Loucy (cell line): Measurements from ENCODE around the gene PLA2G4D.

ENCODE experiments used
- H2AFZ ChIP-seq: fragments of 200-600 bp; sonication (generic); 2 replicates; pipeline ENCODE4 v1.6.0; 2016; ENCODE audit warnings: antibody characterized with exemption, mild to moderate bottlenecking, low read length, moderate library complexity
- H3F3A ChIP-seq: fragments of 200-600 bp; 2 replicates; pipeline ENCODE4 v1.6.0; 2016; ENCODE audit warnings: antibody characterized with exemption, low read depth, mild to moderate bottlenecking
- H3K27me3 ChIP-seq: fragments of 200-600 bp; sonication (generic); 2 replicates; pipeline ENCODE4 v1.6.1; 2014; ENCODE audit warnings: low read length, mild to moderate bottlenecking; ENCODE audit not compliant: insufficient read depth, poor library complexity, severe bottlenecking
- H3K36me3 ChIP-seq: fragments of 200-600 bp; sonication (generic); 2 replicates; pipeline ENCODE4 v1.6.1; 2016; ENCODE audit warnings: low read length; ENCODE audit not compliant: insufficient read depth
- H3K4me1 ChIP-seq: fragments of 200-600 bp; sonication (generic); 2 replicates; pipeline ENCODE4 v1.5.1; 2014; ENCODE audit warnings: low read length, mild to moderate bottlenecking; ENCODE audit not compliant: insufficient read depth, poor library complexity, severe bottlenecking
- H3K4me2 ChIP-seq: fragments of 200-600 bp; sonication (generic); 2 replicates; pipeline ENCODE4 v1.6.0; 2014; ENCODE audit warnings: antibody characterized with exemption, low read length, low read depth, mild to moderate bottlenecking; ENCODE audit not compliant: poor library complexity, severe bottlenecking
- H3K4me3 ChIP-seq: fragments of 200-600 bp; sonication (generic); 2 replicates; pipeline ENCODE4 v1.5.1; 2014; ENCODE audit warnings: low read length, mild to moderate bottlenecking, mixed read lengths; ENCODE audit not compliant: poor library complexity, severe bottlenecking
- H3K79me2 ChIP-seq: fragments of 200-600 bp; sonication (generic); 2 replicates; pipeline ENCODE4 v1.6.1; 2014; ENCODE audit warnings: low read length; ENCODE audit not compliant: insufficient read depth
- H3K9ac ChIP-seq: fragments of 200-600 bp; sonication (generic); 2 replicates; pipeline ENCODE4 v1.6.0; 2014; ENCODE audit warnings: mild to moderate bottlenecking, low read depth, low read length, moderate library complexity; ENCODE audit not compliant: poor library complexity, severe bottlenecking
- H3K9me2 ChIP-seq: fragments of 200-600 bp; sonication (generic); replicated peaks from 2 replicates; pipeline ENCODE4 v1.6.1; 2016; ENCODE audit warnings: low read depth, low read length, mixed read lengths
- H3K9me3 ChIP-seq: fragments of 200-600 bp; sonication (generic); 2 replicates; pipeline ENCODE4 v1.6.1; 2014; ENCODE audit warnings: mild to moderate bottlenecking, antibody characterized with exemption, low read length, low read depth; ENCODE audit not compliant: insufficient read depth
- H4K20me1 ChIP-seq: fragments of 200-600 bp; sonication (generic); 2 replicates; pipeline ENCODE4 v1.6.0; 2014; ENCODE audit warnings: antibody characterized with exemption, low read length, mild to moderate bottlenecking; ENCODE audit not compliant: insufficient read depth, poor library complexity, severe bottlenecking
- EZH2phosphoT487 ChIP-seq: fragments of 200-600 bp; IDR thresholded peaks from 2 replicates; pipeline ENCODE4 v1.6.1; 2018; ENCODE audit warnings: antibody characterized with exemption, mild to moderate bottlenecking, moderate library complexity, borderline replicate concordance
- TF ChIP-seq, protein P1 (sequence below): fragments of 200-600 bp; sonication (generic); conservative IDR thresholded peaks from 2 replicates; pipeline ENCODE4 v1.5.1; 2014; ENCODE audit warnings: mild to moderate bottlenecking, antibody characterized with exemption, low read length

PLA2G4D gene

DNA sequence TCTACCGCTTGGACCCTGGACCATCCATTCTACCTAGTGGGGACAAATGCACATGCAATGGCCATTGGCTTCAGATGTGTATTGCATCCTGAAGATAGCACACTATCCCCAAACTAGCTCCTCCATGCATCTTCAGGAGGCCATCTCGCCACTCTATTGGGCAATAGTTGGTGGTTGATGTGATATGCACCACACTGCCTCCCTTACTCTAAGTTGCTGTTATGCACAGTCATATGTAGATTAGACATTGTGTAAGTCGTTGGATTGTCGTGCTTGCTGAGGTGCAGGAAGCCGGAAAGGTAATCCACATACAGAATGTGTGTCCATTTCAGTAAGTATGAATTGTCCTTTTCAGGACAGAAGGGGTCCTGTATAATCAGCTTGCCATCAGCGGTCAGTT is 26.7 kb upstream of the PLA2G4D start:
- Histone ChIP-seq H3K27me3 (no peaks in the 10 kb centered on the region), H3F3A (no peaks in the 10 kb centered on the region), H4K20me1 (no peaks in the 10 kb centered on the region), H3K9me3 (no peaks in the 10 kb centered on the region), H2AFZ (no peak overlapping the region), H3K9me2 (no peaks in the 10 kb centered on the region), H3K36me3 (no peaks in the 10 kb centered on the region), H3K79me2 (no peaks in the 10 kb centered on the region), H3K4me3 (no peak overlapping the region), H3K9ac (no peak overlapping the region), H3K4me2 (no peak overlapping the region), H3K4me1 (no peaks in the 10 kb centered on the region)
- TF ChIP-seq, protein P1, sequence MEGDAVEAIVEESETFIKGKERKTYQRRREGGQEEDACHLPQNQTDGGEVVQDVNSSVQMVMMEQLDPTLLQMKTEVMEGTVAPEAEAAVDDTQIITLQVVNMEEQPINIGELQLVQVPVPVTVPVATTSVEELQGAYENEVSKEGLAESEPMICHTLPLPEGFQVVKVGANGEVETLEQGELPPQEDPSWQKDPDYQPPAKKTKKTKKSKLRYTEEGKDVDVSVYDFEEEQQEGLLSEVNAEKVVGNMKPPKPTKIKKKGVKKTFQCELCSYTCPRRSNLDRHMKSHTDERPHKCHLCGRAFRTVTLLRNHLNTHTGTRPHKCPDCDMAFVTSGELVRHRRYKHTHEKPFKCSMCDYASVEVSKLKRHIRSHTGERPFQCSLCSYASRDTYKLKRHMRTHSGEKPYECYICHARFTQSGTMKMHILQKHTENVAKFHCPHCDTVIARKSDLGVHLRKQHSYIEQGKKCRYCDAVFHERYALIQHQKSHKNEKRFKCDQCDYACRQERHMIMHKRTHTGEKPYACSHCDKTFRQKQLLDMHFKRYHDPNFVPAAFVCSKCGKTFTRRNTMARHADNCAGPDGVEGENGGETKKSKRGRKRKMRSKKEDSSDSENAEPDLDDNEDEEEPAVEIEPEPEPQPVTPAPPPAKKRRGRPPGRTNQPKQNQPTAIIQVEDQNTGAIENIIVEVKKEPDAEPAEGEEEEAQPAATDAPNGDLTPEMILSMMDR, result no peak

DNA sequence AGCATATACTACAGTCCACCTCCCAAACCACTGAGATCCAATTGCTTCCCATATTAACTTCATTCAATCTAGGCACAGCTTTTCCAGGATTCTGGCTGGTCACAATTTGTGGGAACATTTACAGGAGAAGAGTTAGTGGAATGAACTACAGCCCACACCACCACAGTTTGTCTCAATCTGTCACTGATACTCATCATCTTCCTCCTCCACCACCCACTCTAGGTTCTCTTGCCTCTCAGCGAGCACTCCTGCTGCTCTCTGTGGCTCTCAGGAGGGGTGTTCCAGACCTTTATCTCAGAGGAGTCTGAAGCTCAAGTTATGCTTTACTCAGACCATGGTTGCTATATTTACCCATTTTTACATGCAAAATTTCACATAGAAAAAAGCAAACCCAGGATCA is 25.9 kb upstream of the PLA2G4D start:
- TF ChIP-seq, protein P1, result no peak
- no peak for TF ChIP-seq EZH2phosphoT487
- no peaks in the 10 kb centered on the region for H3K36me3 ChIP-seq

DNA sequence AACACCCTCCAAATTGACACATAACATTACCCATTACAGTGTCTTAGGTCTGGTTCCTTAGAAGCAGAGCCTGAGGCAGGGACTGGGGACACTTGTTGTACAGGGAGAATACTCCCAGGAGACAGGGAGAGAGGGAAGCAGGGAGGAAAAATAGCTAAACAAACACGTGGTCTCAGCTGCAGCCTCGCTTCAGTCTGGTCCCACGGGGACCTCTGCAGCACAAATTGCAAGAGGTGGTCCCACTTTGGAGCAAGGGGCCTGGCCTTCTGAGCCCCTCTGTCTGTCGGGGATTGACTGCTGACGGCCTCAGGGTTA is 25.0 kb upstream of the PLA2G4D start:
- Histone ChIP-seq H3F3A (no peaks in the 10 kb centered on the region), H3K4me1 (no peaks in the 10 kb centered on the region), H3K9me2 (no peaks in the 10 kb centered on the region), H3K79me2 (no peaks in the 10 kb centered on the region), H3K4me3 (no peak overlapping the region), H3K4me2 (no peak overlapping the region), H4K20me1 (no peaks in the 10 kb centered on the region), H3K27me3 (no peaks in the 10 kb centered on the region), H2AFZ (peak overlapping the region; percentile 35; the same call in 1 of the 2 replicates), H3K9ac (no peak overlapping the region), H3K36me3 (no peaks in the 10 kb centered on the region), H3K9me3 (no peaks in the 10 kb centered on the region)
- TF ChIP-seq EZH2phosphoT487, result no peak
- TF ChIP-seq, protein P1, result no peak

More for the DNA sequence above, 25.9 kb upstream of the PLA2G4D start:
- no peak overlapping the region for H3K9ac ChIP-seq
- H3F3A ChIP-seq, result no peaks in the 10 kb centered on the region
- H3K79me2 ChIP-seq, result no peaks in the 10 kb centered on the region
- no peaks in the 10 kb centered on the region for H4K20me1 ChIP-seq
- H3K4me3 ChIP-seq, result no peak overlapping the region
- H3K9me2 ChIP-seq, result no peaks in the 10 kb centered on the region
- 0 out of 2 replicates have a peak overlapping the region, but pooled peaks have one; percentile 35 for H2AFZ ChIP-seq
- no peaks in the 10 kb centered on the region for H3K9me3 ChIP-seq
- H3K4me1 ChIP-seq, result no peaks in the 10 kb centered on the region
- H3K27me3 ChIP-seq, result no peaks in the 10 kb centered on the region
- H3K4me2 ChIP-seq, result no peak overlapping the region
